H1 (cell line): ENCODE data around the gene CCDC191. TPM values are rescaled to one million over a fixed set of nuclear protein-coding genes. Genes with fewer than 3 reads are reported as not detected.

Experiments used
- CTCF ChIA-PET: fragments of 300-600 bp; sonication (Branson Sonifier 250); formaldehyde crosslinking; loops from one replicate; lab custom pipeline; 2021; ENCODE audit not compliant: partially characterized antibody; lab: Charles Lee
- POLR2A ChIA-PET: fragments of 300-600 bp; sonication (Branson Sonifier 250); formaldehyde crosslinking; loops from one replicate; lab custom pipeline; 2021; ENCODE audit warnings: inconsistent platforms; ENCODE audit not compliant: partially characterized antibody; lab: Charles Lee
- DNase-seq, 2 experiments: peaks; one replicate each; pipeline versions ENCODE4 v3.0.0 to v3.0.0-alpha.2; 2010 to 2022; ENCODE audit warnings: low spot score in 2 of 2, low read depth in 1 of 2, mixed read lengths in 1 of 2
- FAIRE-seq: peaks from 2 replicates; lab custom pipeline; 2011; peaks lifted over from hg19 to GRCh38; lab: Jason Lieb, UNC
- H2AFZ ChIP-seq: 2 replicates; pipeline ENCODE4 v1.8.1; 2012; ENCODE audit warnings: low read length, inconsistent platforms
- H2AK5ac ChIP-seq: 2 replicates; pipeline ENCODE4 v1.6.1; 2013; ENCODE audit warnings: low read depth, low read length
- H2BK120ac ChIP-seq: replicated peaks from 2 replicates; pipeline ENCODE3; 2013; ENCODE audit warnings: low read depth, low read length, inconsistent platforms
- H2BK12ac ChIP-seq: 2 replicates; pipeline ENCODE4 v1.6.1; 2013; ENCODE audit warnings: low read depth, low read length
- H2BK15ac ChIP-seq: 2 replicates; pipeline ENCODE4 v1.6.1; 2013; ENCODE audit warnings: low read length
- H2BK20ac ChIP-seq: 2 replicates; pipeline ENCODE4 v1.6.1; 2013; ENCODE audit warnings: low read length
- H2BK5ac ChIP-seq: 2 replicates; pipeline ENCODE4 v1.6.1; 2013; ENCODE audit warnings: low read depth, low read length
- H3K14ac ChIP-seq: 2 replicates; pipeline ENCODE4 v1.6.1; 2013; ENCODE audit warnings: inconsistent platforms; ENCODE audit not compliant: insufficient read length
- H3K18ac ChIP-seq: 2 replicates; pipeline ENCODE4 v1.6.1; 2013; ENCODE audit warnings: low read length; ENCODE audit errors: extremely low read depth
- H3K23ac ChIP-seq: 2 replicates; pipeline ENCODE4 v1.6.1; 2013; ENCODE audit warnings: inconsistent platforms; ENCODE audit not compliant: insufficient read length
- H3K23me2 ChIP-seq: 2 replicates; pipeline ENCODE4 v1.6.1; 2013; ENCODE audit warnings: low read depth, low read length
- H3K27ac ChIP-seq: 2 replicates; pipeline ENCODE4 v1.6.1; 2011; ENCODE audit warnings: low read depth, low read length, inconsistent platforms
- H3K27me3 ChIP-seq, 4 experiments: replicated peaks in 1 of 4; 1 replicate in 1 of 4; 2 replicates in 3 of 4; pipeline versions ENCODE4 v1.6.1 to v1.8.1; 2011 to 2013; ENCODE audit warnings: low read length in 3 of 4, mild to moderate bottlenecking in 3 of 4, inconsistent platforms in 2 of 4, mixed read lengths in 2 of 4, moderate library complexity in 1 of 4; ENCODE audit not compliant: control insufficient read depth in 3 of 4, insufficient read depth in 3 of 4; ENCODE audit errors: extremely low read depth in 1 of 4
- H3K36me3 ChIP-seq, 4 experiments: 2 replicates each; pipeline versions ENCODE4 v1.6.1 to v1.8.1; 2011 to 2013; ENCODE audit warnings: mild to moderate bottlenecking in 4 of 4, low read length in 3 of 4, moderate library complexity in 2 of 4, control low read depth in 1 of 4, inconsistent platforms in 1 of 4; ENCODE audit not compliant: insufficient read depth in 4 of 4, control insufficient read depth in 2 of 4
- H3K4ac ChIP-seq: replicated peaks from 2 replicates; pipeline ENCODE3; 2013; ENCODE audit warnings: low read length, low read depth, mixed read lengths, inconsistent platforms; ENCODE audit not compliant: insufficient read length
- H3K4me1 ChIP-seq, 4 experiments: replicated peaks in 1 of 4; 1 replicate in 1 of 4; 2 replicates in 3 of 4; pipeline versions ENCODE4 v1.6.1 to v1.8.1; 2011 to 2013; ENCODE audit warnings: low read length in 3 of 4, inconsistent platforms in 2 of 4, mixed read lengths in 1 of 4; ENCODE audit not compliant: insufficient read depth in 4 of 4, control insufficient read depth in 3 of 4
- H3K4me2 ChIP-seq, 2 experiments: 2 replicates each; pipeline versions ENCODE4 v1.6.1 to v1.8.1; 2011 to 2013; ENCODE audit warnings: low read depth in 2 of 2, low read length in 2 of 2, control low read depth in 1 of 2, inconsistent platforms in 1 of 2, mild to moderate bottlenecking in 1 of 2; ENCODE audit not compliant: insufficient read depth in 1 of 2
- H3K4me3 ChIP-seq, 4 experiments: fragments of 200-600, 300-600 bp in 1 of 4; sonication (generic), shearing (Covaris generic), sonication (Bioruptor Twin) in 1 of 4; 2 replicates each; pipeline versions ENCODE4 v1.5.1 to v1.8.1; 2011 to 2016; ENCODE audit warnings: low read length in 4 of 4, low read depth in 3 of 4, control low read depth in 2 of 4, inconsistent platforms in 2 of 4, mild to moderate bottlenecking in 2 of 4, mixed read lengths in 1 of 4, moderate library complexity in 1 of 4; ENCODE audit not compliant: insufficient read depth in 2 of 4; ENCODE audit errors: extremely low read depth in 1 of 4
- H3K56ac ChIP-seq: replicated peaks from 2 replicates; pipeline ENCODE3; 2013; ENCODE audit warnings: low read depth, mild to moderate bottlenecking, mixed read lengths, low read length, inconsistent platforms; ENCODE audit not compliant: insufficient read length
- H3K79me1 ChIP-seq: 2 replicates; pipeline ENCODE4 v1.6.1; 2013; ENCODE audit warnings: low read depth, low read length, control low read depth
- H3K79me2 ChIP-seq, 2 experiments: 2 replicates each; pipeline versions ENCODE4 v1.6.1 to v1.8.1; 2012 to 2013; ENCODE audit warnings: low read length in 2 of 2, mild to moderate bottlenecking in 2 of 2, inconsistent platforms in 1 of 2; ENCODE audit not compliant: insufficient read depth in 2 of 2, control insufficient read depth in 1 of 2
- H3K9ac ChIP-seq, 4 experiments: replicated peaks in 1 of 4; 1 replicate in 1 of 4; 2 replicates in 3 of 4; pipeline versions ENCODE4 v1.6.1 to v1.8.1; 2011 to 2013; ENCODE audit warnings: low read depth in 3 of 4, low read length in 3 of 4, control low read depth in 2 of 4, mild to moderate bottlenecking in 2 of 4, moderate library complexity in 2 of 4, inconsistent platforms in 1 of 4; ENCODE audit errors: extremely low read depth in 1 of 4
- H3K9me3 ChIP-seq, 2 experiments: 2 replicates each; pipeline versions ENCODE4 v1.6.1 to v1.8.1; 2012 to 2013; ENCODE audit warnings: mild to moderate bottlenecking in 2 of 2, moderate library complexity in 2 of 2, control low read depth in 1 of 2, inconsistent platforms in 1 of 2, low read depth in 1 of 2, low read length in 1 of 2, mixed read lengths in 1 of 2; ENCODE audit not compliant: insufficient read depth in 2 of 2
- H4K20me1 ChIP-seq, 2 experiments: replicated peaks in 1 of 2; 2 replicates each; pipeline versions ENCODE3 to v1.8.1; 2011 to 2013; ENCODE audit warnings: inconsistent platforms in 2 of 2, low read length in 2 of 2, mild to moderate bottlenecking in 1 of 2; ENCODE audit not compliant: insufficient read depth in 2 of 2, control insufficient read depth in 1 of 2
- H4K5ac ChIP-seq: 2 replicates; pipeline ENCODE4 v1.6.1; 2013; ENCODE audit warnings: low read length, low read depth, mixed read lengths, inconsistent platforms; ENCODE audit not compliant: insufficient read length
- H4K8ac ChIP-seq: 2 replicates; pipeline ENCODE4 v1.8.0; 2013; ENCODE audit warnings: mild to moderate bottlenecking, moderate library complexity, low read length, inconsistent platforms; ENCODE audit not compliant: insufficient read depth; ENCODE audit errors: extremely low read depth
- H4K91ac ChIP-seq: replicated peaks from 2 replicates; pipeline ENCODE3; 2013; ENCODE audit warnings: low read length, mixed read lengths, inconsistent platforms; ENCODE audit not compliant: insufficient read length
- BRCA1 ChIP-seq: IDR thresholded peaks from 2 replicates; pipeline ENCODE4 v1.6.1; 2012; ENCODE audit warnings: low read depth, low read length, improper control_type of control experiment
- EP300 ChIP-seq, 2 experiments: IDR thresholded peaks; 1 replicate in 1 of 2; 2 replicates in 1 of 2; pipeline ENCODE4 v1.6.1; 2011 to 2012; ENCODE audit warnings: low read depth in 2 of 2, low read length in 2 of 2, mild to moderate bottlenecking in 2 of 2, borderline replicate concordance in 1 of 2, inconsistent platforms in 1 of 2, moderate library complexity in 1 of 2
- EZH2 ChIP-seq: fragments of 200-600 bp; sonication (generic); IDR thresholded peaks from 2 replicates; pipeline ENCODE4 v1.7.1; 2012; ENCODE audit warnings: low read depth, mild to moderate bottlenecking, moderate library complexity, low read length, inconsistent platforms; ENCODE audit not compliant: severe bottlenecking
- KDM1A ChIP-seq: fragments of 200-600, 300-600 bp; sonication (generic); IDR thresholded peaks from 2 replicates; pipeline ENCODE4 v1.7.1; 2016; ENCODE audit warnings: mild to moderate bottlenecking, low read length, borderline replicate concordance
- MAFK ChIP-seq: IDR thresholded peaks from 2 replicates; pipeline ENCODE4 v1.6.1; 2012; ENCODE audit warnings: low read depth, mild to moderate bottlenecking, improper control_type of control experiment, low read length
- MAX ChIP-seq: IDR thresholded peaks from 2 replicates; pipeline ENCODE4 v1.6.1; 2012; ENCODE audit warnings: inconsistent platforms
- PHF8 ChIP-seq: fragments of 200-600 bp; sonication (generic); conservative IDR thresholded peaks from 2 replicates; pipeline ENCODE4 v1.7.1; 2012; ENCODE audit warnings: low read depth, mild to moderate bottlenecking, inconsistent platforms, low read length, moderate library complexity
- POLR2AphosphoS5 ChIP-seq: IDR thresholded peaks from 2 replicates; pipeline ENCODE4 v1.6.1; 2011; ENCODE audit warnings: low read depth, low read length
- RXRA ChIP-seq: IDR thresholded peaks from 2 replicates; pipeline ENCODE4 v1.6.1; 2011; ENCODE audit warnings: low read depth, mild to moderate bottlenecking, low read length, moderate library complexity; ENCODE audit not compliant: insufficient read depth
- SUZ12 ChIP-seq: fragments of 200-600 bp; sonication (generic); IDR thresholded peaks from 2 replicates; pipeline ENCODE4 v1.6.1; 2012; ENCODE audit warnings: mild to moderate bottlenecking, inconsistent platforms, low read length, moderate library complexity, mixed read lengths
- TCF12 ChIP-seq: IDR thresholded peaks from 2 replicates; pipeline ENCODE4 v1.6.1; 2011; ENCODE audit warnings: low read depth, mild to moderate bottlenecking, low read length
- USF2 ChIP-seq: IDR thresholded peaks from 2 replicates; pipeline ENCODE4 v1.6.1; 2011; ENCODE audit warnings: low read length, improper control_type of control experiment
- ZNF274 ChIP-seq: IDR thresholded peaks from 2 replicates; pipeline ENCODE4 v1.7.0; 2012; ENCODE audit warnings: low read length, borderline replicate concordance; ENCODE audit errors: extremely low read depth
- polyA plus RNA-seq, 7 experiments: library from polyadenylated mRNA; depleted of rRNA in 3 of 7; stranded (reverse) in 5 of 7; unstranded in 2 of 7; fragments of >200 nt in 5 of 7; fragments of 200-250 nt in 2 of 7; gene quantifications; 1 replicate in 5 of 7; 2 replicates in 1 of 7; 4 replicates in 1 of 7; pipeline versions ENCODE4 v1.2.1 to v1.2.3, GENCODE V29; 2011 to 2013; ENCODE audit warnings: missing spikeins in 2 of 7, mixed read lengths in 2 of 7
- total RNA-seq: library from RNA; stranded (reverse); fragmentation: NEBNext Ultra II Directional; extraction: Animal tissue kit (Norgen Biotek cat#: 25700); gene quantifications from 2 replicates; pipeline ENCODE4 v1.2.1, GENCODE V29; 2021

The CCDC191 gene
- total and polyA plus RNA-seq, 2 of the 8 experiments (the other 6 are each of a cell fraction or from before 2014, with no cell fraction given): 0.65 to 1.3 TPM

DNA sequence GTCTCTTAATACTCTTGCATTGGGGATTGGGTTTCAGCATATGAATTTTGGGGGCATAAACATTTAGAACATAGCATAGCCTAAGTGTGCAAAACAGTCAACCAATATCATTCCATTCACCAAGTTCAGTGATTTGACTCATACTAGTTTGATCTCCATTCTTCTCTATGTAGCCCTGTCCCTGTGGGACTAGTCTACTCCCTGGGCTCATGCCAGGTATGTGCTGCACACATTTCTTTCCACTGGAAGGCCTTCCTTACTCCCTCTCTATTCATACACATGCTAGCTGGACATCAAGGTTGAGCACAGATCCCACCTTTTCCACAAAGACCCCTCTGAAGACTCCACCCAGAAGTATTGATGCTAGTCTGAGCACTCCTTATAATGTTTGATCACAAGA, 103.4 kb downstream of the CCDC191 start:
- Histone ChIP-seq H3K9me3 (no peaks in the 10 kb centered on the region), H3K27me3 (0 out of 7 replicates have a peak, but pooled peaks cover 0 to 3% (median 1%) of the 10 kb centered on the region in 4 experiments), H4K8ac (no peak overlapping the region), H2BK12ac (no peak overlapping the region), H3K23ac (no peak overlapping the region), H3K18ac (no peak overlapping the region), H3K79me2 (no peaks in the 10 kb centered on the region), H4K91ac (no peak overlapping the region), H4K5ac (no peak overlapping the region), H3K14ac (no peak overlapping the region), H3K4ac (no peak overlapping the region), H2BK5ac (no peak overlapping the region), H3K56ac (no peak overlapping the region), H2BK20ac (no peak overlapping the region), H3K23me2 (peaks cover 4% of the 10 kb centered on the region; the same call in 1 of the 2 replicates), H3K9ac (no peak overlapping the region), H3K27ac (no peak overlapping the region), H2AK5ac (no peak overlapping the region), H2AFZ (no peak overlapping the region), H3K36me3 (peaks cover 0 to 6% (median 3%) of the 10 kb centered on the region in 4 experiments; a peak in 4 of 8 replicates), H4K20me1 (no peaks in the 10 kb centered on the region), H3K4me3 (no peak overlapping the region), H3K79me1 (no peaks in the 10 kb centered on the region), H2BK120ac (no peak overlapping the region), H2BK15ac (no peak overlapping the region), H3K4me1 (peaks cover 0 to 4% (median 0%) of the 10 kb centered on the region in 4 experiments; a peak in 3 of 7 replicates), H3K4me2 (no peak overlapping the region)
- POLR2A ChIA-PET: no interaction called here
- no peak for FAIRE-seq
- CTCF ChIA-PET: no interaction called here
- no peak for DNase-seq
- TF ChIP-seq BRCA1: no peak
- TF ChIP-seq MAX: no peak
- TF ChIP-seq KDM1A: no peak
- TF ChIP-seq EZH2: no peak
- TF ChIP-seq TCF12: no peak
- no peak for TF ChIP-seq ZNF274
- no peak for TF ChIP-seq PHF8
- TF ChIP-seq RXRA: no peak
- no peak for TF ChIP-seq POLR2AphosphoS5
- TF ChIP-seq USF2: no peak
- no peak for TF ChIP-seq MAFK
- TF ChIP-seq EP300 (IDR thresholded peaks at IDR 0.05; ENCODE audit: borderline replicate concordance in 1 of 2, low read depth in 2 of 2, low read length in 2 of 2): no peak
- TF ChIP-seq SUZ12: no peak
